ENCODE measurements around the gene TBX21. TPM values are rescaled to one million over a fixed set of nuclear protein-coding genes. Genes with fewer than 3 reads are reported as not detected.
"Not testable (repeated sequence)": the region's sequence is repeated elsewhere in the genome, so short reads cannot be mapped to it uniquely, and the experiment has no call there.

The TBX21 gene
- total and polyA plus RNA-seq, 9 of the 15 experiments (the other 6 are each of a cell fraction or from before 2014, with no cell fraction given), result 0.07 TPM; not detected in 8

DNA sequence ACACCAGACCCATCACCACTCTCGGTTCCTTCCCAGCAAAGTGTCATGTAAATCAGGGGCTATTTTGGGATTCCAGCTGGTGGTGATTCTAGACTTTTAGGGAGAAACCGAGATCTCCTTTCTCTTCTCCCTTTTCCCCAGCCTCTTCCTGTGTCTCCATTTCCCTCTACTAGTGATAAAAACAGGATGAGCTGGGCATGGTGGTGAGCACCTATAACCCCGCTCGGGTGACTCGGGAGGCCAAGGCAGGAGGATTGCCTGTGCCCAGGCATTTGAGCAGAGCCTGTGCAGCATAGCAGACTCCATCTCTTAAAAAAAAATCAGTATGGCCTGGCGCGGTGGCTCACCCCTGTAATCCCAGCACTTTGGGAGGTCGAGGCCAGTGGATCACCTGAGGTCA is 6.1 kb downstream of the TBX21 start (continued):
- TF ChIP-seq SRSF7 (optimal IDR thresholded peaks at IDR 0.05; ENCODE audit: low read depth, low read length), result no peak
- no peak for TF ChIP-seq DPF2 (IDR thresholded peaks at IDR 0.05)
- no peak for TF ChIP-seq NCOA4 (IDR thresholded peaks at IDR 0.05; ENCODE audit: partially characterized antibody)
- TF ChIP-seq HSF4 (CRISPR knock-in tag; IDR thresholded peaks at IDR 0.05; ENCODE audit: borderline replicate concordance), result no peak
- no peak for TF ChIP-seq CEBPB (tag; IDR thresholded peaks at IDR 0.05)
- no peak for TF ChIP-seq TAF9B (IDR thresholded peaks at IDR 0.05; ENCODE audit: partially characterized antibody)
- TF ChIP-seq ZKSCAN3 (CRISPR knock-in tag; IDR thresholded peaks at IDR 0.05), result no peak
- no peak for TF ChIP-seq TCF3 (CRISPR knock-in tag; IDR thresholded peaks at IDR 0.05)

DNA sequence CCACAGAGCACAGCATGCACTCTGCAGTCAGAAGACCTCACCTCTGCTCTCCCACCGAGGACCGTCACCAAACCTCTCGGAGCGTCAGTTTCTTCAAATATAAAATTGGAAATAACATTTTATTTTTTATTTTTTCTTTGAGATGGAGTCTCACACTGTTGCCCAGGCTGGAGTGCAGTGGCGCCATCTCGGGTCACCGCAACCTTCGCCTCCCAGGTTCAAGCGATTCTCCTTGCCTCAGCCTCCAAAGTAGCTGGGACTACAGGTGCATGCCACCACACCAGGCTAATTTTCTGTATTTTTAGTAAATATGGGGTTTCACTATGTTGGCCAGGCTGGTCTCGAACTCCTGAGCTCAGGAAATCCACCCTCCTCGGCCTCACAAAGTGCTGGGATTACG is 6.9 kb downstream of the TBX21 start:
- H3K36me3 ChIP-seq (ENCODE audit: control insufficient read depth, insufficient read depth, low read length); H3K9me1 ChIP-seq (ENCODE audit: control insufficient read depth, insufficient read depth, low read length); in situ Hi-C loops (cut with MboI); ATAC-seq; POLR2A ChIA-PET; FAIRE-seq; H3K27ac ChIP-seq (ENCODE audit: extremely low read depth, low read depth, low read length); H4K20me1 ChIP-seq (replicated peaks; ENCODE audit: control insufficient read depth, insufficient read depth, low read length); H3K4me2 ChIP-seq (ENCODE audit: insufficient read depth, low read length); intact Hi-C loops (cut with micrococcal nuclease); DNase-seq (ENCODE audit: extremely low read depth in 1 of 4, low spot score in 3 of 4); H2AFZ ChIP-seq (ENCODE audit: low read depth, low read length); CTCF ChIA-PET (ENCODE audit: low intra/inter-chr PET ratio); H3K4me1 ChIP-seq (replicated peaks in 1 of 2; ENCODE audit: control insufficient read depth in 2 of 2, insufficient read depth in 2 of 2, low read length in 2 of 2); H3K9me3 ChIP-seq (replicated peaks; ENCODE audit: control insufficient read depth, insufficient read depth, low read depth, low read length); H3K9ac ChIP-seq (ENCODE audit: insufficient read depth in 1 of 2, low read depth in 2 of 2, low read length in 2 of 2); BruUV-seq (replicated peaks); H3K79me2 ChIP-seq (ENCODE audit: control insufficient read depth, insufficient read depth, low read length); H3K4me3 ChIP-seq: not testable (repeated sequence)
- 19% methylated on average over 12 of the region's 12 CpGs for WGBS (ENCODE audit: insufficient coverage, low coverage, missing lambda C conversion rate)
- peaks cover 12 to 50% of the 10 kb centered on the region in 2 experiments; a peak in 4 of 5 replicates for H3K27me3 ChIP-seq (ENCODE audit: control insufficient read depth in 2 of 2, insufficient read depth in 2 of 2, low read length in 2 of 2)

Measured in K562 (cell line).